ENCODE data around the gene NEK2.
"Not testable (repeated sequence)": the region's sequence is repeated elsewhere in the genome, so short reads cannot be mapped to it uniquely, and the experiment has no call there.

Gene NEK2

DNA sequence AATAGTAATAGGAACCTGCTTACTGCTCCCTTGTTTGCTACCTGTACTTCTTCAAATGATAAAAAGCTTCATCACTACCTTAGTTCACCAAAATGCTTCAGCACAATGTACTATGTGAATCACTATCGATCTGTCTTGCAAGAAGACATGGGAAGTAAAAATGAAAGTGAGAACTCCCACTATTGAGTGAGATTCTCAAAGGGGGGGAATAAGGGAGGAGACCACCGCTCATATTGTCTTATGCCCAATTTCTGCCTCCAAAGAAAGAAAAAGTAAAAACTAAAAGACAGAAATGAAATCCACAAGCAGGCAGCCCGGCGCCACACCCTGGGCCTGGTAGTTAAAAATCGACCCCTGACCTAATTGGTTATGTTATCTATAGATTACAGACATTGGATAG is 18.5 kb upstream of the NEK2 start:
- not testable (repeated sequence) for DNase-seq

DNA sequence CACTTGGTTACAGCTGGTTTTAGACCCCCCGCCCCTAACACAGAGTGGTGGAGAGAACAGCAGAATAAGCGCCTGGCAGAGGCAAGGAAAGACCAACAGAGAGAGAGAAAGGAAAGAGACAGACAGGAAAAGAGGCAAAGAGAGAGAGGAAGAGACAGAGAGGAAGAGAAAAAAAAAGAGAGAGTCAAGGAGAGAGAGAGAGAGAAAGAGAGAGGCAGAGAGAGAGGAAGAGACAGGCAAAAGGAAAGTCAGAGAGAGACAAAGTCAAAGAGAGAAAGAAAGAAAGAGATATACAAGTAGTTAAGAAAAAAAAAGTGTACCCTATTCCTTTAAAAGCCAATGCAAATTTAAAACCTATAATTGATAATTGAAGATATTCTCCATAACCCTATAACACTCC is 13.0 kb upstream of the NEK2 start:
- DNase-seq = no peak

DNA sequence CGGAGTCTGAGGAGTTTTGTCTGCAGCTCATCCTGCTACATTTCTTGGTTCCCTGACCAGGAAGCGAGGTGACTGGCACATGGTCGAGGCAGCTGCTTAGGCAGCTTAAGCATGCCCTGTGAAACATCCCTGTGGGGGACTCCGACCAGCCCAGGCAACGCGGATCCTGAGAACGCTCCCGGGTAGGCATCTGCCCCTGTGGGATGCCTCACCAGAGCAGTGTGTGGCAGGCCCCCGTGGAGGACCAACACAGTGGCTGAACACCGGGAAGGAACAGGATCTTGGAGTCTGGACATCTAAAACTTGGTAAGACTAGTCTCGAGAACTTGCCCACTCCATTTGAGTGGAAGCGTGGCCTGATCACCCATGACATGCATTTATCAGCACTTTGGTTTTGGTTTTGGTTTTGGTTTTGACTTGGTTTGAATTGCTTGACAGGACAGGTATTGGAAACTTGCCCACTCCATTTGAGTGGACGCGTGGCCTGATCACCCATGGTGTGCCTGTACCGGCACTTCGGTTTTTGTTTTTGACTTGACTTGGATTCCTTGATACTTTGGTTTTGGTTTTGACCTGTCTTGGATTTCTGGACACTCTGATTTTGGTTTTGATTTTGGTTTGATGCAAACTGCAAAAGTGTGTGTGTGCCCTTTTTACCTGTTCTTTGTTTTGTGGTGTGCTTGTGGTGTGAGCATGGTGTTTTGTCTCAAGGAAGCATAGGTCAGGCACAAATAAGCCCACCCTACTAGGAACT is 12.2 kb upstream of the NEK2 start:
- no peak for DNase-seq

DNA sequence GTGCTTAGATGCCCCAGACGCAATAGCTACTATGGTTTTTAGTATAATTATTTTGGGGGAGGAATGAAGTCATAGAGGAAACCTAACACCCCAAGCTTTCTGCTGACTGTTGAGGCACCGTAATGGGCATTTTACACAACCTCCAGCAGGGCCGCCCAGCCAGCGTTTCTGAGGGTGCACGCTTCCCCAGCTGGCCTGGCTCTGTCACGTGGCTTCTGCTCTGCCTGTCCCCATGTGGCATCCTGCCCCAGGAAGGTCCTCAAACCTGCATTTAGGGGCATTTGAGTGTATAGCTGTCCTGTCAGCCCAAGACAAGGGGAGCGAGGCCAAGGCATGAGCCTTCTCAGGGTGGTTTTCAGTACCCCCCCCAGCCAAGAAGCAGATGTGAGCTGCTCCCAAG is 10.4 kb upstream of the NEK2 start:
- no peak for DNase-seq

DNA sequence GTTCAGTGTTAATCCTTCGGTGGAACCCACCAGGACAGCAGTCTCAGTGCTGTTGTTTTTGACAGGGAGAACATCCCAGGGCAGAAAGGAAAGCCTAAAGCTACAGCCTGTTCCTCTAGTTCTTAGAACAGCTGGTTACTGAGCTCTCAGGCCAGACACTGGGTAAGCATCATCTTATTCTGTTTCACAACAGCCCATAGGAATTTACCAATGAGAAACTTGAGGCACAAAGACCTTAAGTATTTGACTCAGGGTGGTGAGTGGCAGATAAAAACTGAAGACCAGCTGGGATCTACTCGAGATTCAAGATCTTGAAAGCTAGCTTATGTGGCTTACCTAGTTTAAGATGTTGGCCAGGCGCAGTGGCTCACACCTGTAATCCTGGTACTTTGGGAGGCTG is 9.4 kb upstream of the NEK2 start:
- no peak for DNase-seq

DNA sequence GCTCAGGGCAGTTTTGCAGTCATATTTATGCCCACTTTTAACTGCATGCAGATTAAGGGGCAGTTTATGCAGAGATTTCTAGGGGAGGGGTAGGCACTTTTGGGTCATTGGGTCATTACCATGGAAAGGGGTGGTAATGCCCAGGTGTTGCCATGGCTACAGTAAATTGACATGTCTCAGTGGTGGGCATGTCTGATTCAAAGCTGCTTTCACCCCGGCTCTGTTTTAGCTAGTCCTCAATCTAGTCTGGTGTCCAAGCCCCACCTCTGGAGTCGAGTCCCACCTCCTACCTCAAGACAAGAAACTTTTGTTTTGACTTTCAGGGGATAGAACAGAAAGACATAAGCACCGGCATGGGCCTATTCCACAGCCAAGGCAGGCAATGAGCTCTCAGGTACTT is 8.9 kb upstream of the NEK2 start:
- DNase-seq = no peak

DNA sequence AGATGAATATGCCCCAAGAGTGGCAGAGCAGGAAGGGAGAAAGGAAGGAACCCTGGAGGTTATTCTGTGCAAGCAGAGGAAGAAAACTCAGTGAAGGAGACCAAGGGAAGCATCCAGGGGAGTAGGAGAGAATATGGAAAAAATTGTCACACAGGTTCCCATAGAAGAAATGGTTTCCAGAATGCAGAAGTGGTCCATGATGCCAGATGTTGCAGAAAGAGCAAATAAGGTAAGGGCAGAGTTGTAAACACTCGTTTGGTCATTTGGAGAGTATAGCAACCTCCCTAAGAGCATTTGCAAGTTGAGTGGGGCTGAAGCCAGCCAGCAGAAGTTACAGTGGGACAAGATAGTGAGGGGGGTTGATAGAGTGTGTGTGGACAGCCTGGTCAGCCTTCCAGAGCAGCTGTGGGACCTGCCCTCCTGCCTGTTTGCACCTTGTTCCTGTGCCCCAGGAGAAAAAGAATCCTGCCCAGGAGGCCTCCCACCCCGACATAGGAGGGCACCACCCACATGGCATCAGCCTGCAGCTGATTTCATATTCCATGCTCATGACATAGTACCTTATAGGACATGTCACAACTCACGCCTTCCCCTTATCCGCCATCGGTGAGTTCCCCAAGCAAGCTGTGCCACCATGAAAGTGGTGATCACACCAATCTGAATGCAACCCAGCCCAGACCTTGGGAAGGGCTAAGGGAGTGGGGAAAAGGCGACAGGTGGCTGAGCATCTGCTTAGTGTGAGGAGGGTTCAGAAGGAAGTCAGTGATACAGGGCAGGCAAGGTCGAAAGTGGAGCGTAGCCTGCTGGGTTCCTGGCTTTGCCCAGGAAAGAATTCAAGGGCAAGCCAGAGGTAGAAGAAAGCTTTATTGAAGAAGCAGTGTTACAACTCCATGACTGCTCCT is 8.2 kb upstream of the NEK2 start:
- DNase-seq = no peak

DNA sequence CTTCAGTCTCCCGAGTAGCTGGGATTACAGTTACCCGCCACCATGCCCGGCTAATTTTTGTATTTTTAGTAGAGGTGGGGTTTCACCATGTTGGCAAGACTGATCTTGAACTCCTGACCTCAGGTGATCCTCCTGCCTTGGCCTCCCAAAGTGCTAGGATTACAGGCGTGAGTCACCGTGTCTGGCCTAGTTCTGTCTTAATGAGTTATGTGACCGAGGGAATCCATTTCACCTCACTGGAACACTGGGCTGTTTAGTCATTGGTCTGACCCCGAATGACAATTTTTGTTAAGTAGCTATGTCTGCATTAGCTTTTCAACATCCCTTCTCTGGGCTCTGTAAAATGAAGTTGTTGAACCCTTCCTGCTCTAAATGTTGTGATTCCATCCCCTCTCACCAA is 6.8 kb upstream of the NEK2 start:
- not testable (repeated sequence) for DNase-seq

DNA sequence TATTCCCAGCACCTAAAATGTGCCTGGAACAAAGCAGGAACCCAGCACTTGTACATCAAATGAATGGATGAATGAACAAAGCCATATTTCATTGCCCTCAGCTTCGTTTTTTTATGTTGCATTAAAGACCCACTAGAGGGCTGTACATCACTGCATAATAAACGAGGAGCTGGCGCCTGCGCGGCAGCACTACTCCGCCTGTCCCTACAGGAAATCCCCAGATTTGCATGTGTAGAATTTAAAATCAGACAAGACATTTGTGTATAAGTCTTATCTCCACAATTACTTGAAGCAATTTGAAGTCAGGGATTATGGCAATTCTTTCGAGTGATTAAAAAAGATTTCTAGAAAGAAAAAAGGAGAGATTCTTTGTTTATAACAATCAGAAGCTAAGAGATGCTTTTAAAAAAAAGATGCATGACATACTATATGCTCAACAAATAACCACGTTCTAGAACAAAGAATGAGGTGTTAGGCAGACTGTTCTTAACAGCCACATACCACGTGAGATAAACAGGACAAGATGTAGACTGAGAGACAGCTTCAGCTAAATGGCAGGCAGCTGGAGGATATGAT is 5.4 kb upstream of the NEK2 start:
- DNase-seq = peak; percentile 73

DNA sequence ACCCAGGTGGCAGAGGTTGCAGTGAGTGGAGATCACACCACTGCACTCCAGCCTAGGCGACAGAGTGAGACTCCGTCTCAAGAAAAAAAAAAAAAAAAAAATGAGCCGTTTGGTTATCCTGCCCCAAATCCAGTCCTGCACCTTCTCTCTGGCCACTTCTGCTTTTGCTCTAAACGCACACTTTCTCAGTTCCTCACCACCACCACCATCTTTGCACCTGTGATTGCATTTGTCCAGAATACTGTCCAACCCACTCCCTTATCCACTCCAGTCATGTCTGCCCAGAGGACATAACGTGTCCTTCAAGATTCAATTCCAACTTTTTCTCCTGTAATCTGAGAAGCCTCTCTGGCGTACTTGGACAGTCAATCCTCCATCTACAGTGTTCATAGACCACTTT is 2.2 kb upstream of the NEK2 start:
- no peak for DNase-seq

DNA sequence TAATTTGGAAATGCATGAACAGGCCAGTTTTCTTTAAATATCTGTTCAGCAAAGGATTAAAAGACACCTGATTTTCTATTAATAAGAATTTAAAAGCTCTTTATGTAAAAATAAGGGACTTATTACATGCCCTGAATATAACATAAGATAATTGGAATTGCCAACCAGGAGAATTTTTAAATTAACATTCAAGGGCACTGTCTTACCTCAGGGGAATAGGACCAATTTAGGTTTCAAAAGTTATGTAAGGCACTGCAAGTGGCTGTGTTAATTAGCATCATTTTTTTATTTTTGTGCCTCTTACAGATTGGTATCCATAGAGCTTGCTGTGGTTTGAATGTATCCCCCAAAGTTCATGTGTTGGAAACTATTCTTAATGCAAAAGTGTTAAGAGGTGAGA is 1.3 kb upstream of the NEK2 start:
- no peak for DNase-seq

DNA sequence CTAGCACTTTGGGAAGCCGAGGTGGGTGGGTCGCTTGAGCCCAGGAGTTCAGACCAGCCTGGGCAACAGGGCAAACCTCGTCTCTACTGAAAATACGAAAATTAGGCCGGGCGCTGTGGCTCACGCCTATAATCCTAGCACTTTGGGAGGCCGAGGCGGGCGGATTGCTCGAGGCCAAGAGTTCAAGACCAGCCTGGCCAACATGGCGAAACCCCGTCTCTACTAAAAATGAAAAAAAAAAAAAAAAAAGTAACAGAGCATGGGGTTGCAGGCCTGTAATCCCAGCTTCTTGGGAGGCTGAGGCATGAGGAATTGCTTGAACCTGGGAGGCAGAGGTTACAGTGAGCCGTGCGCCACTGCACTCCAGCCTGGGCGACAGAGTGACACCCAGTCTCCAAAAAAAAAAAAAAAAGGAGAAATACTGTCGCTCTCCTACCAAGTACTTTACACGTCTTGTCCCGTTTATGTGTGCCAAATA is 724 bp upstream of the NEK2 start:
- DNase-seq = no peak

DNA sequence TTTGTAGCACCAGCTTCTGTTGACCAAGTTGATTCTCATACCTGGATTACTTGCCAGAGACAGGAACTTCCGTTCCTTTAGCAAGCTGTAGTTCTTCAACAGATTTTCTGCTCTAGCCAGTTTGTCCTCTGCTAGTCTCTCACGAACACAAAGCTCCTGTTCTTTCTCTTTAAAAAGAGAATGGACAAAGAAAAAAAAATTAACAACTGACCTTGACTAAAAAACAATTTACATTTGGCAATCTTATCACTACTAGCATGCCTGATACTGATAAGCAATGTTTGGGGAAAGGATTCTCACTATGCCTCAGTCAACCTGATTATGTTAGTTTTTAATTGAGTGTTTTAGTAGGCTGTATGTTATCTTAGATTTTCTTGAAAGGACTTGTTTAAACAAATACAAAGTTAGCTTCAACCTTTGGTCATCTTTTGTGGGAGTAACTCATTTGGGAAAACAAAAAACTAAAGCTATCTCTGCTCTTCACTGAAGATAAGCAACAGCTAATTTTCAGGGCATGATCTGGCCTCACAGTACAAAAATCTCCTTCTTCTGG is 8.3 kb downstream of the NEK2 start:
- no peak for DNase-seq

DNA sequence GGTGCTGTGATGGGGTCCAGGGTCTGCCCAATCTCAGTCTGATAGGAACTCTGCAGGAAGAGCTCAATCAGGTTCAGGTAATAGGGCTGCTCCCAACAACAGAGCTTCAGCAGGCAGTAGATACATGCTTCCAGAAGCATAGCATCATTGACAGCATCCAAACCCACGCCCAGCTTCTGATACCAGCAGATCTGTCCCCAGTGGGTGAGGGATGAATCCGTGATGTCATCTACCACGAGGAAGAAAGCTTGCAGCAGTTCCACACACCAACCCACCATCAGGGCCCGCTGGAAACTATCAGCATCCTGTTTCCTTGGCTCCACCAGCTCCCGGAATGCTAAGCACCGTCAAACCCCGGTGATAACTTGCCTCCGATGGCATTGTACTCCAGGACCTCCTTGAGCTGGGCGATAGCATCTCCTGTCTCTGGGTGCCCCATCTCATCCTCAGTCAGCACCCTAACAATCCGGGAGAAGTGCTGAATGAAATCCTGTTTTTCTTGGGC is 14.7 kb downstream of the NEK2 start:
- DNase-seq = no peak

DNA sequence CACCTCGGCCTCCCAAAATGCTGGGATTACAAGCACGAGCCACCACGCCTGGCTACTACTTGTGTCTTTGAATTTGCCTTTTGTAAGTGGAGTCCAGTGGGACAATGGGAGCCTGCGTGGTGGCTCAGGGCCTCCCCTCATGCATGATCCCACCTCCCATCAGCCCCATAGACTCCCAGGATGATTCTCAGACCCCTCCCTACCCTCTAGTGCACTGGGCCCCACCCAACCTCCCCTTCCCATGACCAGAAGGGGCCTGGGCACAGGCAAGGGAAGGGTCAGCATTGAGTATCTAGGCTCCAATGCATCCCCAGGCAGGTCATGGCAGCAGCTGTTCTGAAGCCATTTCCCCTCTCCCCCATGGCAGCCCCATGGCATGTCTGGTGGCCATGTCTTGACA is 18.7 kb downstream of the NEK2 start:
- no peak for DNase-seq

DNA sequence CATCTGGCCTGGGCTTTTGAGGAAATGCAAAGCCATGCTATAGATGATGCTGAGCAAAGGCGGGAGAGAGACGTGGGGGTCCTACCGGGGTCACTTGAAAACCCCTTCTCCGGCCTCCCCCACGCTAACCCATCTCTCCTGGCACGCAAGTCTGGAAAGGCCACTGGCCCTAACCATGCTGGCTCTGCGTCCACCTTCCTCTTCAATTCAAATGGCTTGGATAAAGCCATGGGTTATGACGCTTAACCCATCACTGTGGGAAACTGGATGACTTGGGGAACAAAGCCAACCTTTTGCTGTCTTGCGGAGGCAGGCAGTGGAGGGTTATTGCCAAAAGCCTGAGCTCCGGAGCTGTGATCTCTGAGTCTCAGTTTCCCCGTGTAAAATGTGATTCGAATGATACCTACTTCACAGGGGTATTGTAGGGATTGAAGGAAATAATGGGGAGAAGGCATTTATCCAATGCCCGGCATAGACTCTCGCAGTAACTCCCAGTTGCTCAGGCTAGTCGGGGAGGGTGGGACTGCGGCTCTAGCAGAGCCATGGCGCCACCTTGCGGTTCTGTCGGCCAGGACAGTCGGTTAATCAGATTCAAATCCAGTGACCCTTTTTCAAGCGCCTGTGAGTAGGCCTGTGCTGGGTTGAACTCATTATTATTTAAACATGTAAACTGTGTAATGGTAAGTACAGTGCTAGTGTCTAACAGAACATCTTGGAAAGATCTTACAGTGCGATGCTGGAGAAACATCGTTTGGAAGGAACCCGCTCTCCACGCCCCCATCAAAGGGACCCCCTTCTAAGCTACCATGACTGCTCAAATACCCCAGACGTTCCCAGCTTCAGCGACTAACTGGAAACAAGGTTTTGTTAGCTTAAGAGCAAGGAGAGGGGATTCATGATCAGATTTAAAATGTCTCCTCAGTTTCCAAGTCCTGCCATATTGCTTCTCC is 20.3 kb downstream of the NEK2 start:
- DNase-seq = peak; percentile 89

DNA sequence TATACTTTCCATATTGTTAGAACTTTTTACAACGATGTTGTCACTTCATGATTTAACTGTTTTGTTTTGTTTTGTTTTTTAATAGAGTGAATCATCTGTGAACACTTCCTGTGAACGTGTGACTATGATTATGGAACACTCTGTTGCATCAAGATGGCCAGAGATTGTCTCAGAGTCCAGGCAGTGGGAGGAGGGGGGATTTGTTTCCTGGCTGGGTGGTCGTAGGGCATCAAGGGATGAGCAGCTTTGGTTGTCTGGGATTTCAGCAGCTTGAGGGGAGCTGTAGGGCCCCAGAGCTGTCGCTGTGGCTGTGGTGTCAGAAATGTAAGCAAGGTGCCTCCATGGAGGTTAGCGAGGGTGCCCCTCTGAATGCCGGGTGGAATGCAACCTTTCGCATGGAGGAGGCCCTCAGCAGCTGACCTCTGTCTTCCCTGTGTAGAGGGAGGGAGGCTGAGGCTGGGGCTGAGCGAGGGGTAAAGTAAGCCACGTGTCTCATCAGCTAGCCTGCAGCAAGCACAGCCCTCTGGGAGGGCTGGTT is 21.4 kb downstream of the NEK2 start:
- DNase-seq = no peak

DNA sequence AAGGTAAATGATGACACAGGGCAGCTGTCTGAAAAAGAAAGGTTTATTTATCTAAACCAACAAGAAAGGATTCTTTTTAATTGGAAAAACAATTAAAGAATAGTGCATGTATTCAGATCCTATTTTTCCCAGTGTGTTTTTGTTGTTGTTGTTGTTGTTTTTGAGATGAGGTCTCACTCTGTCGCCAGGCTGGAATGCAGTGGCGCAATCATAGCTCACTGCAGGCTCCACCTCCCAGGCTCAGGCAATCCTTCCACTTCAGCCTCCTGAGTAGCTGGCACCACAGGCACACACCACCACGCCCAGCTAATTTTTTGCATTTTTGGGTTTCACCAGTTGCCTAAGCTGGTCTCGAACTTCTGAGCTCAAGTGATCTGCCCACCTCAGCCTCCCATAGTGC is 22.1 kb downstream of the NEK2 start:
- no peak for DNase-seq

DNA sequence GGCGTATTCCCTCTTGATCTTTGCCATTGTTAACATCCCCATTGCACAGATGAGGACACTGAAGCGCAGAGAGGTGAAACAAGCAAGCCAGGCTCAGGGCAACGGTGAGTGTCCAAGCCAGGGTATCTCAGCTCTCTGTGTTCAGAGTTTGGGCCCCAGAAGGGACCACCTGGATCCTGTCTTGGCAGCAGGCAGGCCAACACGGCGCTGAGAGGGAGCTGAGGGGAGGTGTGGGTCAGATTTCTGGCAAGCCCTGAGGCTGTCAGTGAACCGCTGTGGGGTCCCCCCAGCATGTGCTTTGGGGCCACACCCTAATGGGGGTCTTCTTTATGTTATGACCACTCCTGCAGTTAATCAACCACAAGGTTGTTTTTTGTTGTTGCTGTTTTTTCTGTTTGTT is 23.1 kb downstream of the NEK2 start:
- DNase-seq = no peak

DNA sequence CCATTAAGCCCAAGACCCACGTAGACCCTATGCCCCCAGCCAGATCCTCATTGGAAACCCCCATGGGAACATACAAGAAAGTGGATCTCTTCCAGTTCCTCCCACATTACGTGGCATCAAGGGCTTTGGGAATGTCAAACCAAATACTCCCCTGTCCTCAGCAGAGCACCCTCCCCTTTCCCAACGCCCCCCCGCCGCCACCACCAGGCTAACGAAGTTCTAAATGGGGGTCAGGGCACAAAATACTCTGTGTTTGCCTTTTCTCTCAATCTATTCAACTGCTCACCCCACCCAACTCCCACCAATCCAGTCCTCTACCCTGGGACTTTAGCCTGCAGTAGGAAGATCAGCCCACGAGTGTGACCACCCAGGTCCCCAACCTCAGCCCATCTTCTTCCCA is 24.5 kb downstream of the NEK2 start:
- no peak for DNase-seq

DNA sequence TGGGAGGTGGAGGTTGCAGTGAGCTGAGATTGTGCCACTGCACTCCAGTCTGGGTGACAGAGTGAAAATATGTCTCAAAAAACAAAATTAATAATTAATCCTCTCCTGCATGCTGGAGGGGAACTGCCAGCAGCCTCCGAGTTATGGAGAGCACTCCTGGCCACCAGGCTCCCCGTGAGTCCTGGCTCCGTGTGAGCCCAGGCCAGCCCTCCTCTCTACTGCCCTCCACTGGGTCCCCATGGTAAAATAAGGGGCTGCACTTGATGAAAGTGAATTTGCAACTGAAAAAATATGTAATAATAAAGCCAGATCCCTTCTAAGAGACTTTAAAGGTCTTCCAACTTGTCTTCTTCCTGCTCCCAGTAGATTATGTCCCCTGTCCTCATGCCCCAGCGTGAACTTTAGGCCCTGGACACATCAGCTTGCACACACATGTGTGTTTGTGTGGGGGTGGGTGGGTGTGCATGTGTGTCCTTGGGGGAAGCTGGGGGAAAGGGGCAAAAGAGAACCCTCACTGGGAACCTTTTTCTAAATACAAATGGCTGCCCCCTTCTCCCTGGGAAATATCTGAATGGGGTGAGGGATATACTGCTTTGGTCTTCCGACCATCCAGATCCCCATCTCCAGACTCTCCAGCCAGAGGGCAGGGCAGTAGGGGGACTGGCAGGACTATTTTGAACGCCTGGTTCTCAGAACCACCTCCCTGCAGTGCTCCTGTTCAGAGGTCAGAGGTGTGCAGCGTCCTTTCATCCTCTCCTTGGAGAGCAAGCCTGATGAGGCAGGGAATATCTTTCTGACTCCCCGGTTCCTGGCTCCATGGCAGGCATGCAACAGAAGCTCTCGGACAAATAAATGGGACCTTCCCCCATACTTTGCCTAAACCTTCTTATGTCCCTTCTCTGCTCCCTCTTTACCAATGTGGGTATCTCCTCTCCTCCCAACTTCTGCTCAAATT is 26.2 kb downstream of the NEK2 start:
- peak; percentile 62 for DNase-seq
